Measurements from ENCODE around the gene PRKCD.

Gene PRKCD

DNA sequence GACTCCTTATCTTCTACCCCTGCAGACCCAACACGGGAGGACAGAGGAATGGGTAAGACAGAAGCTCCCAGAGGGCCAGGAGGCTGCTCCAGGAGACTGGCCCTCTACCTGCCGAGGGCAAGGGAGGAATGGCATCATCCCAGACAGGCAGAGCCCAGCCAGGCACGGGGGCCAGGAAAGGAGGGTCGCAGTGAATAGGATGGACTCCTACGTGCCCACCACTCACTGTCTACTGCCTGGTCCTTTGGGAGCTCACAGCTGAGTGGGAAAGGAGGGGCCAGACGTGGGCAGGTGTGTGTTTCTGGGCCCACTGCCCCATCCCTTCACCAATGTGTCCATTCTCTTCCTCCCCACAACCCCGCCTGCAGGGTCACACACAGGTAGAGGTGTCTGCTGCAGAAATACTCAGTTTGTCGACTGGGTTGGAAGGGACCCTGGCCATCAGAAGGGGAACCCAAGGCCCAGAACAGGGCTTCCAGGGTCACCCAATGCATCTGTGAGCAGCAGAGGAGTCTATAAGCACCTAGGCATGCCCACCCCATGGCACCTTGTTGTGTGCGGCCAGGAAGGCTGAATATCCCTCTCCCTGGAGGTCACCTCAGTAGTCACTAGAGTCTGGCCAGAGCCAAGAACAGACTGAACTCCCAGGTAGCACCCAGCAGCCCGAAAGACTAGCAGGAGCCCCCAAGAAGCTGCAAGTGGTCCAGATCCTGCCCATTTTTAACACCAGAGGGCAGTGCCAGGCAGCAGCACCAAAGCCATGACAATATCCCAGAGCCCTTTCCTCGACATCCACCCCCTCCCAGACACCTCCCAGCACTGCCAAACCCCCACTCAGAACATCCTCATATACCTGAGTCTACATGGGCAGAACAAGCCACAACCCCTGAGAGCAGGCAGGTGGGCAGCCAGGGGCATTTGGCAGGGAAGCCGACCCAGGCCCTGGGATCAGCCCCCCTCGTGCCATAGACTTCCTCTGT is 70.8 kb downstream of the PRKCD start:
- DNase-seq (ENCODE audit: low read depth, low spot score): no peak
- H3K27me3 ChIP-seq (ENCODE audit: insufficient read depth, insufficient read length): no peaks in the 10 kb centered on the region
- no peaks in the 10 kb centered on the region for H3K9me3 ChIP-seq (ENCODE audit: insufficient read depth, low read length)
- no peak overlapping the region for H3K4me3 ChIP-seq (ENCODE audit: insufficient read length, low read depth)
- H3K4me1 ChIP-seq (ENCODE audit: insufficient read depth, insufficient read length): peaks cover 23% of the 10 kb centered on the region
- TF ChIP-seq ZNF274 (IDR thresholded peaks at IDR 0.05; ENCODE audit: low read depth, low read length) (no peak), YY1 (IDR thresholded peaks at IDR 0.05; ENCODE audit: insufficient read depth, insufficient read length) (no peak), SUZ12 (IDR thresholded peaks at IDR 0.05; ENCODE audit: extremely low read depth, insufficient read depth, insufficient read length) (no peak)
- H3K9ac ChIP-seq (ENCODE audit: insufficient read length, low read depth): no peak overlapping the region
- H3K36me3 ChIP-seq (ENCODE audit: insufficient read depth, insufficient read length, low read length): peaks cover 99% of the 10 kb centered on the region

DNA sequence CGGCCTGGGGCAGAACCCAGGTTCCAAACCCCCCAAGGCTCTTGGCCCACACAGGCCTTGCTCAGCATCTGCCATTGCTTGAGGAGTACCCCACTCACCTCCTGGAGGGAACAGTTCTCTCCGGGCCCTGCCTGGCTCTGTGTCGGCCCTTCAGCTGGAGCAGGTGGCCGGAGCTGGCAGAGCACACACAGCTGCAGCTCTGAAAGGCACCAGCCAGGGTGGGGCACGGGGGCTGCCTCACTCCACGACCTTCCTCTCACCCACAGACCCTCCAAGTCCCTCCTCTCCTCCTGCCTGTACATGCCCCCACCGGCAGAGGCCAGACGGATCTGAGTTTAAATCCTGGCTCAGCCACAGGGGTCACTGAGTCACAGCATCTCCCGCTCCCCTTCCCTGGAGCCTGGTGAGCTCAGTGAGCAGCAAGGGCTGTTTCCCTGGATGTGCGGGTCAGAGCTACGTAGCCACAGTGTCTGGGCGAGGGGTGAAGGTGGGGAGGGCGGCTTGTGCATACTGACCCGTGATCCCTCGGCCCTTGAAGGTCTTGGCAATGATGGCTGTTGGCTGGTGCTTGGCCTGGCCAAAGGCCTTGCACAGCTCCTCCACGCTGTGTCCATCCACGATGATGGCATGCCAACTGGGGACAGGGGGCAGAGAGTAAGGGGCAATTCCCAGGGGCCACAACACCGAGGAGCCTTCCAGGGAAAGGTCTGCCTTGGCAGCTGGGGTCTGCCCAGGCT is 71.8 kb downstream of the PRKCD start:
- Histone ChIP-seq H3K27me3 (ENCODE audit: insufficient read depth, insufficient read length) (no peaks in the 10 kb centered on the region), H3K36me3 (ENCODE audit: insufficient read depth, insufficient read length, low read length) (peaks cover 96% of the 10 kb centered on the region), H3K9me3 (ENCODE audit: insufficient read depth, low read length) (no peaks in the 10 kb centered on the region), H3K9ac (ENCODE audit: insufficient read length, low read depth) (no peak overlapping the region), H3K4me1 (ENCODE audit: insufficient read depth, insufficient read length) (peaks cover 21% of the 10 kb centered on the region), H3K4me3 (ENCODE audit: insufficient read length, low read depth) (no peak overlapping the region)
- DNase-seq (ENCODE audit: low read depth, low spot score): no peak
- no peak for TF ChIP-seq ZNF274 (IDR thresholded peaks at IDR 0.05; ENCODE audit: low read depth, low read length)
- no peak for TF ChIP-seq YY1 (IDR thresholded peaks at IDR 0.05; ENCODE audit: insufficient read depth, insufficient read length)
- no peak for TF ChIP-seq SUZ12 (IDR thresholded peaks at IDR 0.05; ENCODE audit: extremely low read depth, insufficient read depth, insufficient read length)

DNA sequence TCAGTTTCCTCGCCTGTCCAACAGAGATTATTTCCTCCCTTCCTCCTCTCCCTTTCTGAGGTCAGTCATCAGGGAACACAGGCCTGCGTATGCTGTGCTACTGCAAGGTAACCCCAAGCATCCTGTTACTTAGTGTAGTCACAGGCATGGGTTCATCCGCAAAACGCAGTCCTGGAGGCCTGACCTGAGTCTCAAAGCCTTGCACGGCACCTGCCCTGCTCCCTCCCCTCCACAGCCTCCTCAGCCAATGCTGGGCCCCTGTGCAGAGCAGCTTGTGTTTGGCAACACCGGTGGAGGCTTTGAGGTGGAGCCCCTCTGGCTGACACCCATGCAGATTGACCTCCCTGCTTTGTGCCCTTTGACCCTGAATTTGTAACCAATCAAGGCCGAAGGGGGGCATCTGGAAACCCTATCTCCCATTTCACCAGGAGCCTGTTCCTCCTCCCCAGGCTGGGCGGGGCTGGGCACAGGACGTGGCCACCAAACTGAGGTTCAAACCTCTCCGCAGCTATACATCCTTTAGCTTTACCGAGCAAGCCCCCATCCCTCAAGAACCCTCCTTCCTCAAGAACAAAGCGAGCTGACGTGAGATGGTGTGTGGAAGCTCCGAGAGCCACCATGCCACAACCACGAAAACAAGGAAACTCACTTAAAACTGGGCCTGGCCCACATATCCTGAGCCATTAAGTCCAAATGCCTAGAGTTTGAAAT is 73.3 kb downstream of the PRKCD start:
- no peaks in the 10 kb centered on the region for H3K9me3 ChIP-seq (ENCODE audit: insufficient read depth, low read length)
- no peak overlapping the region for H3K4me3 ChIP-seq (ENCODE audit: insufficient read length, low read depth)
- H3K36me3 ChIP-seq (ENCODE audit: insufficient read depth, insufficient read length, low read length): peaks cover 96% of the 10 kb centered on the region
- no peak for DNase-seq (ENCODE audit: low read depth, low spot score)
- peaks cover 25% of the 10 kb centered on the region for H3K4me1 ChIP-seq (ENCODE audit: insufficient read depth, insufficient read length)
- no peak for TF ChIP-seq YY1 (IDR thresholded peaks at IDR 0.05; ENCODE audit: insufficient read depth, insufficient read length)
- H3K27me3 ChIP-seq (ENCODE audit: insufficient read depth, insufficient read length): no peaks in the 10 kb centered on the region
- H3K9ac ChIP-seq (ENCODE audit: insufficient read length, low read depth): no peak overlapping the region

DNA sequence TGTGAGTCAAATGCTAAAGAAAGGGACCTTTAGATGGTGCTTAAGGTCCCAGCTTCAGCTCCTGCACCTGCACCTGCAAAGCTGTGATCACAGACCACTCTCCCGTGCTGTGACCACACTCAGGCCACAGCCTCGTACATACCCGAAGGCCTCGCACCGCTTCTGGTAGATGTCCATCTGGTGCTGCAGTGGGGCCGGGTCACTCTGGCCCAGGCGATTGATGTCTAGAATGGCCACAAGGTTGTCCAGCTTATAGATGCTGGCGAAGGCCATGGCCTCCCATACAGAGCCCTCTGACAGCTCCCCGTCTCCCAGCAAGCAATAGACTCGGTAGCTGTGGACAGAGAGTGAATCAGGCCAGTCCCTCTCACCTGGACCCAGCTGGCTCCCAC is 73.8 kb downstream of the PRKCD start:
- H3K9ac ChIP-seq (ENCODE audit: insufficient read length, low read depth): no peak overlapping the region
- DNase-seq (ENCODE audit: low read depth, low spot score): no peak
- no peaks in the 10 kb centered on the region for H3K27me3 ChIP-seq (ENCODE audit: insufficient read depth, insufficient read length)
- H3K4me1 ChIP-seq (ENCODE audit: insufficient read depth, insufficient read length): peaks cover 28% of the 10 kb centered on the region
- H3K36me3 ChIP-seq (ENCODE audit: insufficient read depth, insufficient read length, low read length): peaks cover 96% of the 10 kb centered on the region
- no peak for TF ChIP-seq SUZ12 (IDR thresholded peaks at IDR 0.05; ENCODE audit: extremely low read depth, insufficient read depth, insufficient read length)
- no peak for TF ChIP-seq YY1 (IDR thresholded peaks at IDR 0.05; ENCODE audit: insufficient read depth, insufficient read length)
- no peak for TF ChIP-seq ZNF274 (IDR thresholded peaks at IDR 0.05; ENCODE audit: low read depth, low read length)
- H3K9me3 ChIP-seq (ENCODE audit: insufficient read depth, low read length): no peaks in the 10 kb centered on the region
- no peak overlapping the region for H3K4me3 ChIP-seq (ENCODE audit: insufficient read length, low read depth)

DNA sequence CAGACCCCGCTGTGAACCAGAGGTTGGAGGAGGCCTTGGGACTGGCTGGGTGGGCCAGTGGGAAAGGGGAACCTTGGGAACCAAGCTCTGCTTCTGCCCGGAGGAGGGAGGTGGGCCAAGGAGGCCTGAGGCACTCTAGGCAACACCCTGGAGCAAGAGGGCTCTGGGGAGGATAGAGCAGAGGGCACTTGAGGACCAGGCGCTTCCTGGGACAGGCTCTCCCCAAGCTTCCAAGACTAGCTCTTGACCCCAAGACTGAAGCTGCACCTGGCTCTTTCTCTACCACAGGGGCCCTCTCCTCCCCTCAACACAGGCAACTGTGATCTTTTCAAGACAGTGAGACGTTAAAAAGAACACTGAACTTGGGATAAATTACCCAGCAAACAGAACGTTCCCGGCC is 74.5 kb downstream of the PRKCD start:
- peaks cover 34% of the 10 kb centered on the region for H3K4me1 ChIP-seq (ENCODE audit: insufficient read depth, insufficient read length)

DNA sequence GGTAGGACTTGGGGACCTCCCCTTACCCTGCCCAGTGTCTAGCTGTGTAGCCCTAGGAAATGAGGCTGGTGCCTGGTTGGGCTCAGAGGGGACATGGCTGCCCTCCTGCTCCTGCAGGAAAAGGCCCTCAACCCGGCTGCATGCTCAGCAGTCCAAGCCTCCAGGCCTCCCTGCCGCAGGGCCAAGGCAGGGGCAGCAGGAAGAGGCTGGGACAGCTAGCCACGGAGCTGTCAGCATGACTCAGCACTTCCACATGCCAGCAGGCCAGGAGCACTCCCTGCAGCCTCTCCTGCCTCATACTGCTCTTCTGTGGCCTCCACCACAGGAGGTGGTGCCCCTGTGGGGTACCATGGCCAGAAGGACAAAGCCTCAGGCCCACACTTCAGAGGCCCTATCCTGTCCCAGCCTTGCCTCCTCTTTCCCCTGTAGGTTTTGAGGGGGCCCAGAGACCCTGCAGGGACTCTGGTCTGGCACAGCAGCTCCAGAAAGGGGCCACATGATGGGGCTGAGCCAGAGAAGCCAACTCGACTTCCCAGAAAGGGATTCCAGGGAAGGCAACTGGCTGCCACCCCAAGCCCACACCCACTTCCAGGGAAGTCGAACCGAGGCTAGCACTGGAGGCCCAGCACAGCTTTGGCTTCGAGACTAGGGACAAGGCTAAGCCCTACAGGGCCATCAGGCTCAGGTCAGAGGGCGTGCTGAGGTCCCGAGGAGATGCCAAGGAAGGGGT is 75.3 kb downstream of the PRKCD start:
- H3K9ac ChIP-seq (ENCODE audit: insufficient read length, low read depth): no peak overlapping the region

More for the DNA sequence above, 74.5 kb downstream of the PRKCD start:
- H3K9ac ChIP-seq (ENCODE audit: insufficient read length, low read depth): no peak overlapping the region
- H3K9me3 ChIP-seq (ENCODE audit: insufficient read depth, low read length): no peaks in the 10 kb centered on the region
- no peaks in the 10 kb centered on the region for H3K27me3 ChIP-seq (ENCODE audit: insufficient read depth, insufficient read length)
- DNase-seq (ENCODE audit: low read depth, low spot score): no peak
- no peak for TF ChIP-seq SUZ12 (IDR thresholded peaks at IDR 0.05; ENCODE audit: extremely low read depth, insufficient read depth, insufficient read length)
- TF ChIP-seq YY1 (IDR thresholded peaks at IDR 0.05; ENCODE audit: insufficient read depth, insufficient read length): no peak
- no peak for TF ChIP-seq ZNF274 (IDR thresholded peaks at IDR 0.05; ENCODE audit: low read depth, low read length)
- H3K4me3 ChIP-seq (ENCODE audit: insufficient read length, low read depth): no peak overlapping the region
- H3K36me3 ChIP-seq (ENCODE audit: insufficient read depth, insufficient read length, low read length): peaks cover 96% of the 10 kb centered on the region

More for the DNA sequence above, 75.3 kb downstream of the PRKCD start:
- Histone ChIP-seq H3K9me3 (ENCODE audit: insufficient read depth, low read length) (no peaks in the 10 kb centered on the region), H3K4me1 (ENCODE audit: insufficient read depth, insufficient read length) (peaks cover 41% of the 10 kb centered on the region), H3K4me3 (ENCODE audit: insufficient read length, low read depth) (no peak overlapping the region), H3K27me3 (ENCODE audit: insufficient read depth, insufficient read length) (no peaks in the 10 kb centered on the region), H3K36me3 (ENCODE audit: insufficient read depth, insufficient read length, low read length) (peaks cover 96% of the 10 kb centered on the region)
- no peak for DNase-seq (ENCODE audit: low read depth, low spot score)
- TF ChIP-seq SUZ12 (IDR thresholded peaks at IDR 0.05; ENCODE audit: extremely low read depth, insufficient read depth, insufficient read length): no peak

Measured in NT2/D1 (cell line).